Naive B cell (primary cell): ENCODE measurements around the gene DOK3. TPM values are rescaled to one million over a fixed set of nuclear protein-coding genes. Genes with fewer than 3 reads are reported as not detected.

Experiments used
- ATAC-seq, 2 donors: fragments of 150-1000 bp; cut with Tn5 transposase; 2 replicates each; pipeline ENCODE4 v1.10.0; 2021; ENCODE audit warnings: low read depth in 2 of 2, mild to moderate bottlenecking in 2 of 2, moderate library complexity in 2 of 2
- DNase-seq: peaks from one replicate; pipeline ENCODE4 v3.0.0; 2022
- H3K27ac Mint-ChIP-seq, 6 donors: one replicate each; pipeline ENCODE4 v1.8.0; 2020 to 2022; ENCODE audit warnings: mild to moderate bottlenecking in 6 of 6, mixed read lengths in 6 of 6, moderate library complexity in 5 of 6, inconsistent platforms in 2 of 6
- H3K27me3 Mint-ChIP-seq, 3 donors: one replicate each; pipeline ENCODE4 v1.8.0; 2021 to 2022; ENCODE audit warnings: mixed read lengths in 3 of 3, mild to moderate bottlenecking in 1 of 3
- H3K36me3 Mint-ChIP-seq, 2 donors: one replicate each; pipeline ENCODE4 v1.8.0; 2020 to 2022; ENCODE audit warnings: mixed read lengths in 2 of 2, inconsistent platforms in 1 of 2, mild to moderate bottlenecking in 1 of 2
- H3K4me1 Mint-ChIP-seq, 3 donors: one replicate each; pipeline ENCODE4 v1.8.0; 2020 to 2022; ENCODE audit warnings: mixed read lengths in 3 of 3, inconsistent platforms in 1 of 3, mild to moderate bottlenecking in 1 of 3, moderate library complexity in 1 of 3
- H3K4me3 Mint-ChIP-seq, 8 donors: one replicate each; pipeline ENCODE4 v1.8.0; 2020 to 2022; ENCODE audit warnings: mild to moderate bottlenecking in 8 of 8, mixed read lengths in 8 of 8, moderate library complexity in 8 of 8, inconsistent platforms in 2 of 8
- H3K9me3 Mint-ChIP-seq, 7 donors: one replicate each; pipeline ENCODE4 v1.8.0; 2020 to 2022; ENCODE audit warnings: mixed read lengths in 7 of 7, mild to moderate bottlenecking in 5 of 7, inconsistent platforms in 2 of 7, moderate library complexity in 1 of 7
- polyA plus RNA-seq, 6 donors: library from polyadenylated mRNA; unstranded; fragments of 300-500 nt; fragmentation: Illumina TruSeq; gene quantifications; one replicate each; pipeline ENCODE4 v1.2.3, GENCODE V29; 2021; ENCODE audit warnings: low read depth in 6 of 6

The DOK3 gene
- polyA plus RNA-seq, 6 donors from 2014 or later: 12.7 to 47.7 (median 38.1) TPM

- ATAC-seq: peak; percentile 77 to 80
- Mint-ChIP-seq H3K27me3 (peaks cover 4 to 8% (median 7%) of the 10 kb centered on the region in 3 donors), H3K9me3 (peaks cover 0 to 2% (median 0%) of the 10 kb centered on the region in 7 donors), H3K4me1 (peaks cover 58 to 72% (median 65%) of the 10 kb centered on the region in 3 donors), H3K36me3 (peaks cover 4 to 8% of the 10 kb centered on the region in 2 donors), H3K4me3 (peak within 1 kb of the TSS; percentile 81 to 92 (median 84)), H3K27ac (peak within 1 kb of the TSS in 5 of 6 donors; percentile 25 to 95 (median 69))
- DNase-seq: peak; percentile 90
Observed at GRCh38 chr5:177497292-177498012, 12.2 kb downstream of the DOK3 start, which contains the start of gene PDLIM7. Gene PDLIM7, minus strand, starts transcription at chr5:177497604. Its CDS starts 1,092 bp downstream, at chr5:177496512.

- Mint-ChIP-seq H3K36me3 (peaks cover 0 to 7% of the 10 kb centered on the region in 2 donors), H3K27me3 (peaks cover 4 to 8% (median 7%) of the 10 kb centered on the region in 3 donors), H3K27ac (no peak overlapping the region), H3K9me3 (peaks cover 0 to 2% (median 0%) of the 10 kb centered on the region in 7 donors), H3K4me3 (peak overlapping the region in 6 of 8 donors; percentile 25 to 90 (median 82)), H3K4me1 (peaks cover 52 to 66% (median 59%) of the 10 kb centered on the region in 3 donors)
- no peak for DNase-seq
- no peak for ATAC-seq
Observed at GRCh38 chr5:177496727-177497291, 12.8 kb downstream of the DOK3 start.

GRCh38 chr5:177496070-177496726, 13.4 kb downstream of the DOK3 start:
- H3K4me3 Mint-ChIP-seq: peak overlapping the region; percentile 38 to 87 (median 62)
- ATAC-seq: no peak
- no peak overlapping the region for H3K27ac Mint-ChIP-seq
- DNase-seq: no peak
- peaks cover 52 to 61% (median 54%) of the 10 kb centered on the region in 3 donors for H3K4me1 Mint-ChIP-seq
- peaks cover 0 to 7% of the 10 kb centered on the region in 2 donors for H3K36me3 Mint-ChIP-seq
- peaks cover 0 to 2% (median 0%) of the 10 kb centered on the region in 7 donors for H3K9me3 Mint-ChIP-seq
- H3K27me3 Mint-ChIP-seq: peaks cover 4 to 8% (median 7%) of the 10 kb centered on the region in 3 donors

GRCh38 chr5:177495243-177496060, 14.2 kb downstream of the DOK3 start:
- peak overlapping the region in 7 of 8 donors; percentile 21 to 81 (median 57) for H3K4me3 Mint-ChIP-seq
- H3K4me1 Mint-ChIP-seq: peaks cover 48 to 54% (median 52%) of the 10 kb centered on the region in 3 donors
- peaks cover 0 to 2% (median 0%) of the 10 kb centered on the region in 7 donors for H3K9me3 Mint-ChIP-seq
- peak overlapping the region in 2 of 6 donors; percentile 42 to 59 for H3K27ac Mint-ChIP-seq
- no peak for DNase-seq
- peaks cover 0 to 7% of the 10 kb centered on the region in 2 donors for H3K36me3 Mint-ChIP-seq
- H3K27me3 Mint-ChIP-seq: peaks cover 4 to 8% (median 7%) of the 10 kb centered on the region in 3 donors
- ATAC-seq: no peak

- peaks cover 0 to 7% of the 10 kb centered on the region in 2 donors for H3K36me3 Mint-ChIP-seq
- peaks cover 46 to 52% (median 50%) of the 10 kb centered on the region in 3 donors for H3K4me1 Mint-ChIP-seq
- peak overlapping the region in 4 of 6 donors; percentile 56 to 86 (median 72) for H3K27ac Mint-ChIP-seq
- DNase-seq: peak; percentile 66
- H3K9me3 Mint-ChIP-seq: peaks cover 0 to 2% (median 0%) of the 10 kb centered on the region in 7 donors
- H3K27me3 Mint-ChIP-seq: peaks cover 4 to 7% (median 5%) of the 10 kb centered on the region in 3 donors
- peak overlapping the region in 2 of 8 donors; percentile 41 to 48 for H3K4me3 Mint-ChIP-seq
- ATAC-seq: peak; percentile 62 to 70
Observed at GRCh38 chr5:177494346-177495195, 15.1 kb downstream of the DOK3 start.

GRCh38 chr5:177493795-177494345, 15.8 kb downstream of the DOK3 start:
- H3K27me3 Mint-ChIP-seq: peaks cover 3 to 7% (median 4%) of the 10 kb centered on the region in 3 donors
- peak overlapping the region in 4 of 6 donors; percentile 56 to 81 (median 60) for H3K27ac Mint-ChIP-seq
- peaks cover 0 to 7% of the 10 kb centered on the region in 2 donors for H3K36me3 Mint-ChIP-seq
- peaks cover 42 to 50% (median 48%) of the 10 kb centered on the region in 3 donors for H3K4me1 Mint-ChIP-seq
- no peak for DNase-seq
- peaks cover 0 to 2% (median 0%) of the 10 kb centered on the region in 7 donors for H3K9me3 Mint-ChIP-seq
- ATAC-seq: no peak
- peak overlapping the region in 2 of 8 donors; percentile 48 to 70 for H3K4me3 Mint-ChIP-seq

GRCh38 chr5:177492841-177493240, 16.8 kb downstream of the DOK3 start:
- Mint-ChIP-seq H3K27me3 (no peaks in the 10 kb centered on the region), H3K36me3 (peaks cover 0 to 7% of the 10 kb centered on the region in 2 donors), H3K9me3 (peaks cover 0 to 2% (median 0%) of the 10 kb centered on the region in 7 donors), H3K4me3 (no peak overlapping the region), H3K27ac (peak overlapping the region in 4 of 6 donors; percentile 13 to 58 (median 36)), H3K4me1 (peaks cover 32 to 40% (median 39%) of the 10 kb centered on the region in 3 donors)
- DNase-seq: no peak
- ATAC-seq: no peak

- peak overlapping the region in 1 of 6 donors; percentile 30 for H3K27ac Mint-ChIP-seq
- no peak overlapping the region for H3K4me3 Mint-ChIP-seq
- ATAC-seq: no peak
- H3K9me3 Mint-ChIP-seq: peaks cover 0 to 2% (median 0%) of the 10 kb centered on the region in 7 donors
- H3K36me3 Mint-ChIP-seq: peaks cover 0 to 7% of the 10 kb centered on the region in 2 donors
- H3K4me1 Mint-ChIP-seq: peaks cover 30 to 37% (median 36%) of the 10 kb centered on the region in 3 donors
- DNase-seq: no peak
- no peaks in the 10 kb centered on the region for H3K27me3 Mint-ChIP-seq
Observed at GRCh38 chr5:177491983-177492746, 17.5 kb downstream of the DOK3 start.

- H3K9me3 Mint-ChIP-seq: peaks cover 0 to 2% (median 0%) of the 10 kb centered on the region in 7 donors
- no peak for DNase-seq
- no peak overlapping the region for H3K27ac Mint-ChIP-seq
- ATAC-seq: peak in 1 of 2 donors; percentile 11
- no peaks in the 10 kb centered on the region for H3K27me3 Mint-ChIP-seq
- H3K4me3 Mint-ChIP-seq: no peak overlapping the region
- H3K4me1 Mint-ChIP-seq: peaks cover 29 to 37% (median 36%) of the 10 kb centered on the region in 3 donors
- peaks cover 0 to 7% of the 10 kb centered on the region in 2 donors for H3K36me3 Mint-ChIP-seq
Observed at GRCh38 chr5:177491429-177491945, 18.1 kb downstream of the DOK3 start.

GRCh38 chr5:177490992-177491391, 18.6 kb downstream of the DOK3 start:
- peaks cover 24 to 32% (median 31%) of the 10 kb centered on the region in 3 donors for H3K4me1 Mint-ChIP-seq
- H3K27me3 Mint-ChIP-seq: no peaks in the 10 kb centered on the region
- peaks cover 0 to 2% (median 0%) of the 10 kb centered on the region in 7 donors for H3K9me3 Mint-ChIP-seq
- ATAC-seq (no peak), DNase-seq (no peak)
- H3K36me3 Mint-ChIP-seq: peaks cover 0 to 7% of the 10 kb centered on the region in 2 donors
- peak overlapping the region in 1 of 6 donors; percentile 66 for H3K27ac Mint-ChIP-seq
- H3K4me3 Mint-ChIP-seq: no peak overlapping the region
